GM13977 (cell line): ENCODE measurements around the gene ABCA2.

Experiments used
- DNase-seq: peaks from one replicate; pipeline ENCODE4 v3.0.0; 2012; ENCODE audit warnings: low spot score
- in situ Hi-C: fragments of 300-500 bp; cut with MboI; formaldehyde crosslinking; loops from one replicate; pipeline ENCODE4 v1.12.0; 2022; ENCODE audit warnings: low sequenced_read_pairs, low pct_unique_long_range_greater_than_20kb, mixed read lengths, inconsistent platforms; ENCODE audit not compliant: unreplicated experiment
- TF ChIP-seq, protein P1 (sequence below): IDR thresholded peaks from 2 replicates; pipeline ENCODE4 v1.5.1; 2012; ENCODE audit warnings: mild to moderate bottlenecking, control low read depth; ENCODE audit not compliant: insufficient read depth; ENCODE audit errors: extremely low read depth, missing control alignments

ABCA2 gene, protein sequence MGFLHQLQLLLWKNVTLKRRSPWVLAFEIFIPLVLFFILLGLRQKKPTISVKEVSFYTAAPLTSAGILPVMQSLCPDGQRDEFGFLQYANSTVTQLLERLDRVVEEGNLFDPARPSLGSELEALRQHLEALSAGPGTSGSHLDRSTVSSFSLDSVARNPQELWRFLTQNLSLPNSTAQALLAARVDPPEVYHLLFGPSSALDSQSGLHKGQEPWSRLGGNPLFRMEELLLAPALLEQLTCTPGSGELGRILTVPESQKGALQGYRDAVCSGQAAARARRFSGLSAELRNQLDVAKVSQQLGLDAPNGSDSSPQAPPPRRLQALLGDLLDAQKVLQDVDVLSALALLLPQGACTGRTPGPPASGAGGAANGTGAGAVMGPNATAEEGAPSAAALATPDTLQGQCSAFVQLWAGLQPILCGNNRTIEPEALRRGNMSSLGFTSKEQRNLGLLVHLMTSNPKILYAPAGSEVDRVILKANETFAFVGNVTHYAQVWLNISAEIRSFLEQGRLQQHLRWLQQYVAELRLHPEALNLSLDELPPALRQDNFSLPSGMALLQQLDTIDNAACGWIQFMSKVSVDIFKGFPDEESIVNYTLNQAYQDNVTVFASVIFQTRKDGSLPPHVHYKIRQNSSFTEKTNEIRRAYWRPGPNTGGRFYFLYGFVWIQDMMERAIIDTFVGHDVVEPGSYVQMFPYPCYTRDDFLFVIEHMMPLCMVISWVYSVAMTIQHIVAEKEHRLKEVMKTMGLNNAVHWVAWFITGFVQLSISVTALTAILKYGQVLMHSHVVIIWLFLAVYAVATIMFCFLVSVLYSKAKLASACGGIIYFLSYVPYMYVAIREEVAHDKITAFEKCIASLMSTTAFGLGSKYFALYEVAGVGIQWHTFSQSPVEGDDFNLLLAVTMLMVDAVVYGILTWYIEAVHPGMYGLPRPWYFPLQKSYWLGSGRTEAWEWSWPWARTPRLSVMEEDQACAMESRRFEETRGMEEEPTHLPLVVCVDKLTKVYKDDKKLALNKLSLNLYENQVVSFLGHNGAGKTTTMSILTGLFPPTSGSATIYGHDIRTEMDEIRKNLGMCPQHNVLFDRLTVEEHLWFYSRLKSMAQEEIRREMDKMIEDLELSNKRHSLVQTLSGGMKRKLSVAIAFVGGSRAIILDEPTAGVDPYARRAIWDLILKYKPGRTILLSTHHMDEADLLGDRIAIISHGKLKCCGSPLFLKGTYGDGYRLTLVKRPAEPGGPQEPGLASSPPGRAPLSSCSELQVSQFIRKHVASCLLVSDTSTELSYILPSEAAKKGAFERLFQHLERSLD (N-terminal part only)

DNA sequence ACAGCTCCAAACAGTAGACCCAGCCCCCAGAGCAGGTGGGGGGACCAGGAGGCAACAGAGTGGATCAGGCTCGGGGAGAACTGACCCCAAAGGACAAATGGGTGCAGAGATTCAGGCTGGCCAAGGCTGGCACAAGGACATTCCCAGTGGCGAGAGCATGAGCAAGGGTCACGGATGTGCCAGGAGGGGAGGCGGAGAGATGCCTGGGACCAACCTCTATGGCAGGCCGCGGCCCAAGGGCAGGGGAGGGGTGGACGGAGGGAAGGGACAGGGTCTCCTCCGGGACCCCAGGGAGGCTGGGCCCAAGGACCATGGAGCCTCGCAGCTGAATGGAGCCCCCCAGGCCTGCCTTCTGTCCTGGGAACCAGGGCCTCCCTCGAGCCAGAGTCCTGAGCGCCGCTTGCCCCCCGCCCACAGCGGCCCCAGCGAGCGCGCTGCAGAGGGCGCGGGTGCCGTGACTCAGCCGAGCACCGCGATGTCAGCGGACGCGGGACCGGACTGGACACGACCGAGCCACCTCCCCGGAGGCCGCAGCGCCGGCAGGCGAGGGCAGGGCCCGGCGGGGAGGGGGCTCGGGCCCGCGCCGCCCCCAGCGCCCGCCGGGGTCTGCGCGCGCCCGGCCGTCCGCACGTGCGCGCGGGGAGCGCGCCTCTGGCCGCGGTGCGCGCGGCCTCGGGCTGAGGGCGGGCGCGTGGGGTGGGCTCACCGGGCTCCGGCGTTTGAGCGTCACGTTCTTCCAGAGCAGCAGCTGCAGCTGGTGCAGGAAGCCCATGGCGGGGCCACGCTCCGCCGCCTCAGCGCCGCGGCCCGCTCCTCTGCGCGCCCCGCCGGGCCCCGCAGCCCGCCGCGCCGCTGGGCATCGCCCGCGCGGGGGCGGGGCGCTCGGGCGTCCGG is at the start of gene ABCA2:
Gene ABCA2, minus strand, starts transcription at position 869 of the 894 bp plus-strand sequence. Its CDS starts 97 bp downstream, at position 772.
- in situ Hi-C loops = no loop called here
- no peak for DNase-seq
- TF ChIP-seq, protein P1, sequence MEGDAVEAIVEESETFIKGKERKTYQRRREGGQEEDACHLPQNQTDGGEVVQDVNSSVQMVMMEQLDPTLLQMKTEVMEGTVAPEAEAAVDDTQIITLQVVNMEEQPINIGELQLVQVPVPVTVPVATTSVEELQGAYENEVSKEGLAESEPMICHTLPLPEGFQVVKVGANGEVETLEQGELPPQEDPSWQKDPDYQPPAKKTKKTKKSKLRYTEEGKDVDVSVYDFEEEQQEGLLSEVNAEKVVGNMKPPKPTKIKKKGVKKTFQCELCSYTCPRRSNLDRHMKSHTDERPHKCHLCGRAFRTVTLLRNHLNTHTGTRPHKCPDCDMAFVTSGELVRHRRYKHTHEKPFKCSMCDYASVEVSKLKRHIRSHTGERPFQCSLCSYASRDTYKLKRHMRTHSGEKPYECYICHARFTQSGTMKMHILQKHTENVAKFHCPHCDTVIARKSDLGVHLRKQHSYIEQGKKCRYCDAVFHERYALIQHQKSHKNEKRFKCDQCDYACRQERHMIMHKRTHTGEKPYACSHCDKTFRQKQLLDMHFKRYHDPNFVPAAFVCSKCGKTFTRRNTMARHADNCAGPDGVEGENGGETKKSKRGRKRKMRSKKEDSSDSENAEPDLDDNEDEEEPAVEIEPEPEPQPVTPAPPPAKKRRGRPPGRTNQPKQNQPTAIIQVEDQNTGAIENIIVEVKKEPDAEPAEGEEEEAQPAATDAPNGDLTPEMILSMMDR = no peak

- DNase-seq = peak; percentile 86
- in situ Hi-C loops = no loop called here
Observed at GRCh38 chr9:137077010-137077747, 49.1 kb upstream of the ABCA2 start, which contains the start of gene UAP1L1. Gene UAP1L1, plus strand, starts transcription at chr9:137077517. Its CDS starts 16 bp downstream, at chr9:137077533.

DNA sequence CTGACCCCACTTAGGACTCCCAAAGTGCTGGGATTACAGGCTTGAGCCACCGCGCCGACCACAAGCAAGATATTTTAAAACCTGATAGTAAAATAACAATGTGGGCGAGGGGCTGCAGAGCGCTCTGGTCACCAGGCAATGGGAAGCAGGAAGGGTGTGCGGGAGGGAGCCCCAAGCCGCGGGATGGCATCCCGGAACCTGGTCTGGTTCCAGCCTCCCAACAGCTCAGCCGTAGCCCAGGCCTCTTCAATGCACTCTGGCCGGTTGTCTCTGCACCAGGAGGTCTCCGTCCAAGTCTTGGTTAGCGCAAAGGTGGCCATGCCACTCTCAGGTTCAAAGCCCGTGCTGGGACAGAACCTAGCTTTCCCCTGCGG is 48.6 kb upstream of the ABCA2 start:
- in situ Hi-C loops = no loop called here
- TF ChIP-seq, protein P1 = no peak
- DNase-seq = no peak

More at GRCh38 chr9:137077010-137077747, 49.1 kb upstream of the ABCA2 start, which contains the start of gene UAP1L1:
- TF ChIP-seq, protein P1 = no peak

DNA sequence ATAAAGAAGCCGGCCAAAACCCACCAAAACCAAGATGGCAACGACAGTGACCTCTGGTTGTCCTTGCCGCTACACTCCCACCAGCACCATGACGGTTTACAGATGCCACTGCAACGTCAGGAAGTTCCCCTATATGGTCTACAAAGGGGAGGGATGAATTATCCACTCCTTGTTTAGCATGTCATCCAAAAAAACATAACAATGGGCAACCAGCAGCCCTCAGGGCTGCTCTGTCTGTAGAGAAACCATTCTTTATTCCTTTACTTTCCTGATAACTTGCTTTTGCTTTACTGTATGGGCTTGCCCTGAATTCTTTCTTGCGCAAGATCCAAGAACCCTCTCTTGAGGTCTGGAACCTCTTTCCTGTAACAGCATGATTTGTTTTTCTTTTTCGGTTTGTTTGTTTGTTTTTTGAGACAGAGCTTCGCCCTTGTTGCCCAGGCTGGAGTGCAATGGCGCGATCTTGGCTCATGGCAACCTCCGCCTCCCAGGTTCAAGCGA is 47.3 kb upstream of the ABCA2 start:
- DNase-seq = no peak
- TF ChIP-seq, protein P1 = no peak
- in situ Hi-C loops = no loop called here

DNA sequence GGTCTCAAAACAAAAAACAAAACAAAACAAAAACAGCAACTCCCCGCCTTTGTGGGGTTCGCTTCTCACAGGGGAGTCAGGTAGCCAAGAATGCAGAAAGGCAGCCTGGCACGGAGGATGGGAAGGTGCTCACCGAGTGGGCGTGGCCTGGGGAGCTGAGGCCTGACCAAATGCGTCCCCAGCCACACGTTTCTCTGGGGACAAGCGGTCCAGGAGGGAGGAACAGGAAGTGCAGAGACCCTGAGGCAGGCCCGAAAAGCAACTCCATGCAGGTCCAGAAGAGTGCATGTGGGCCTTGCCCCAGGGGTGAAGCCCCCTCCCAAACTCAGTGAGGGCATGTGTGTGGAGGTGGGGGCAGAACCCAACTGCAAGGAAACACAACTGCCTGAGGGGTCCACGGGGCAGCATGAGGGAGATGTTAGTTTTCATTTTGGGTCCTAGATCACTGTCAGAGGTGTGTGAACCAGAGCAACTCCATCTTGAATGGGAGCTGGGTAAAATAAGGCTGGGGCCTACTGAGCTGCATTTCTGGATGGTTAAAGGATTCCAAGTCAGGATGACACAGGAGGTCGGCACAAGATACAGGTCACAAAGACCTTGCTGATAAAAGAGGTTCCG is 46.7 kb upstream of the ABCA2 start:
- in situ Hi-C loops = no loop called here
- TF ChIP-seq, protein P1 = no peak
- DNase-seq = no peak
